Endothelial cell of umbilical vein (primary cell): ENCODE data around the gene MRPS34. TPM values are rescaled to one million over a fixed set of nuclear protein-coding genes. Genes with fewer than 3 reads are reported as not detected.

Experiments used
- BruUV-seq: library from RNA; stranded (reverse); fragments of 400-500 nt; replicated peaks from 2 replicates; lab custom pipeline; 2021; lab: Mats Ljungman, UMichigan
- CTCF ChIA-PET: fragments of 300-600, 350-600 bp; sonication (Branson Sonifier 250); formaldehyde crosslinking; loops from one replicate; lab custom pipeline; 2021; ENCODE audit warnings: antibody characterized with exemption, inconsistent platforms; lab: Charles Lee
- POLR2A ChIA-PET: fragments of 300-600, 350-600 bp; sonication (Branson Sonifier 250); formaldehyde crosslinking; loops from one replicate; lab custom pipeline; 2021; ENCODE audit warnings: antibody characterized with exemption, inconsistent platforms; lab: Charles Lee
- DNase-seq: peaks from one replicate; pipeline ENCODE4 v3.0.0-alpha.2; 2011; ENCODE audit warnings: low read depth, low spot score
- FAIRE-seq: peaks from 2 replicates; lab custom pipeline; 2011; peaks lifted over from hg19 to GRCh38; lab: Jason Lieb, UNC
- H2AFZ ChIP-seq: 2 replicates; pipeline ENCODE4 v1.6.0; 2012; ENCODE audit warnings: low read depth, low read length, control low read depth, inconsistent platforms
- H3K27ac ChIP-seq: 2 replicates; pipeline ENCODE4 v1.5.1; 2011; ENCODE audit warnings: low read depth, mild to moderate bottlenecking, control low read depth, low read length, moderate library complexity; ENCODE audit not compliant: insufficient read depth
- H3K27me3 ChIP-seq, 2 experiments: 2 replicates each; pipeline versions ENCODE4 v1.6.0 to v1.6.1; 2011; ENCODE audit warnings: low read length in 2 of 2, mixed read lengths in 1 of 2; ENCODE audit not compliant: control insufficient read depth in 2 of 2, insufficient read depth in 2 of 2
- H3K36me3 ChIP-seq, 2 experiments: 2 replicates in 1 of 2; 3 replicates in 1 of 2; pipeline ENCODE4 v1.5.1; 2011; ENCODE audit warnings: low read length in 2 of 2, mild to moderate bottlenecking in 1 of 2, moderate library complexity in 1 of 2; ENCODE audit not compliant: control insufficient read depth in 2 of 2, insufficient read depth in 2 of 2; ENCODE audit errors: extremely low read depth in 1 of 2
- H3K4me1 ChIP-seq: 3 replicates; pipeline ENCODE4 v1.5.1; 2011; ENCODE audit warnings: mild to moderate bottlenecking, low read length; ENCODE audit not compliant: control insufficient read depth, insufficient read depth; ENCODE audit errors: extremely low read depth
- H3K4me2 ChIP-seq: 2 replicates; pipeline ENCODE4 v1.6.1; 2011; ENCODE audit warnings: low read length, control low read depth, mixed read lengths; ENCODE audit not compliant: insufficient read depth
- H3K4me3 ChIP-seq, 3 experiments: fragments of 200-600 bp in 1 of 3; sonication (generic), shearing (Covaris generic) in 1 of 3; replicated peaks in 1 of 3; 2 replicates each; pipeline ENCODE4 v1.5.1; 2011 to 2016; ENCODE audit warnings: control low read depth in 3 of 3, low read length in 3 of 3, mild to moderate bottlenecking in 2 of 3, inconsistent platforms in 1 of 3, low read depth in 1 of 3, moderate library complexity in 1 of 3; ENCODE audit not compliant: insufficient read depth in 1 of 3
- H3K79me2 ChIP-seq: 2 replicates; pipeline ENCODE4 v1.6.0; 2012; ENCODE audit warnings: low read length, inconsistent platforms; ENCODE audit not compliant: control insufficient read depth, insufficient read depth
- H3K9ac ChIP-seq: replicated peaks from 2 replicates; pipeline ENCODE3; 2011; ENCODE audit warnings: low read length, control low read depth; ENCODE audit not compliant: insufficient read depth; ENCODE audit errors: extremely low read depth
- H3K9me1 ChIP-seq: replicated peaks from 3 replicates; pipeline ENCODE4 v1.6.0; 2011; ENCODE audit warnings: mild to moderate bottlenecking, low read length; ENCODE audit not compliant: control insufficient read depth, insufficient read depth; ENCODE audit errors: extremely low read depth
- H3K9me3 ChIP-seq: replicated peaks from 2 replicates; pipeline ENCODE4 v1.5.1; 2012; ENCODE audit warnings: low read length, inconsistent platforms; ENCODE audit not compliant: control insufficient read depth, insufficient read depth
- H4K20me1 ChIP-seq: replicated peaks from 2 replicates; pipeline ENCODE3; 2011; ENCODE audit warnings: mild to moderate bottlenecking, low read length; ENCODE audit not compliant: control insufficient read depth, insufficient read depth; ENCODE audit errors: extremely low read depth
- CTCF ChIP-seq, 2 donors: IDR thresholded peaks; 1 replicate in 1 of 2; 2 replicates in 1 of 2; pipeline ENCODE4 v1.5.1; 2011; ENCODE audit warnings: low read length in 2 of 2, mild to moderate bottlenecking in 2 of 2, moderate library complexity in 2 of 2, control low read depth in 1 of 2, inconsistent platforms in 1 of 2, low read depth in 1 of 2; ENCODE audit not compliant: insufficient read depth in 1 of 2; ENCODE audit errors: extremely low read depth in 1 of 2
- EZH2 ChIP-seq: IDR thresholded peaks from 2 replicates; pipeline ENCODE4 v1.6.1; 2012; ENCODE audit warnings: borderline replicate concordance, low read depth, mild to moderate bottlenecking, moderate library complexity, low read length, inconsistent platforms; ENCODE audit not compliant: severe bottlenecking
- FOS ChIP-seq: IDR thresholded peaks from 2 replicates; pipeline ENCODE4 v1.6.1; 2011; ENCODE audit warnings: mild to moderate bottlenecking, low read length, moderate library complexity, borderline replicate concordance; ENCODE audit not compliant: insufficient read depth
- GATA2 ChIP-seq: IDR thresholded peaks from 2 replicates; pipeline ENCODE4 v1.7.0; 2011; ENCODE audit warnings: low read depth, mild to moderate bottlenecking, moderate library complexity, mixed read lengths, low read length; ENCODE audit not compliant: insufficient read length, insufficient read depth
- JUN ChIP-seq: IDR thresholded peaks from 2 replicates; pipeline ENCODE4 v1.6.1; 2011; ENCODE audit warnings: borderline replicate concordance, low read depth; ENCODE audit not compliant: insufficient read length, insufficient read depth
- MAX ChIP-seq: IDR thresholded peaks from 2 replicates; pipeline ENCODE4 v1.6.1; 2011; ENCODE audit not compliant: insufficient read depth, insufficient read length
- MYC ChIP-seq: IDR thresholded peaks from one replicate; pipeline ENCODE4 v1.6.1; 2011; ENCODE audit warnings: mild to moderate bottlenecking, low read depth, low read length
- POLR2A ChIP-seq: IDR thresholded peaks from 2 replicates; pipeline ENCODE4 v1.6.1; 2012; ENCODE audit warnings: low read depth, mild to moderate bottlenecking, control low read depth, low read length
- POLR2AphosphoS5 ChIP-seq: IDR thresholded peaks from 2 replicates; pipeline ENCODE4 v1.6.1; 2012; ENCODE audit warnings: low read depth, mild to moderate bottlenecking, control low read depth, low read length, moderate library complexity; ENCODE audit not compliant: insufficient read depth
- dilution Hi-C: fragments of 300-500 bp; cut with MboI; formaldehyde crosslinking; loops from one replicate; pipeline ENCODE4 v1.15.0; 2019; ENCODE audit warnings: low sequenced_read_pairs; ENCODE audit not compliant: extremely low pct_ligation_motif_present
- intact Hi-C: fragments of 100-400 bp; cut with micrococcal nuclease; formaldehyde crosslinking; loops from one replicate; pipeline ENCODE4 v1.10.0; 2022
- polyA plus RNA-seq, 4 experiments: library from polyadenylated mRNA; depleted of rRNA in 3 of 4; stranded (reverse) in 3 of 4; unstranded in 1 of 4; fragments of >200 nt; gene quantifications; 2 replicates each; pipeline versions ENCODE4 v1.2.1 to v1.2.3, GENCODE V29; 2011 to 2012; ENCODE audit warnings: missing spikeins in 1 of 4
- total RNA-seq: library from RNA; stranded (reverse); gene quantifications from 2 replicates; pipeline ENCODE4 v1.2.3, GENCODE V29; 2021

MRPS34 gene
- total and polyA plus RNA-seq, 2 donors (not counting 3 experiments of a cell fraction or from before 2014, with no cell fraction given), result 82.1 to 102 TPM

GRCh38 chr16:1768061-1768766, 4.7 kb downstream of the MRPS34 start:
- H3K4me2 ChIP-seq, result no peak overlapping the region
- DNase-seq (no peak), FAIRE-seq (no peak)
- no peaks in the 10 kb centered on the region for H3K9me1 ChIP-seq
- no peaks in the 10 kb centered on the region for H4K20me1 ChIP-seq
- TF ChIP-seq EZH2 (no peak), FOS (no peak), JUN (no peak), POLR2A (no peak), GATA2 (no peak), POLR2AphosphoS5 (no peak), CTCF (IDR thresholded peaks at IDR 0.05; ENCODE audit: extremely low read depth in 1 of 2, insufficient read depth in 1 of 2, low read depth in 1 of 2, low read length in 2 of 2) (no peak), MAX (no peak), MYC (no peak)
- dilution Hi-C loops, result no loop called here
- H3K4me3 ChIP-seq, result no peak overlapping the region
- POLR2A ChIA-PET, result no interaction called here
- H3K4me1 ChIP-seq, result peaks cover 11% of the 10 kb centered on the region
- H3K9ac ChIP-seq, result no peak overlapping the region
- H3K79me2 ChIP-seq, result peaks cover 6% of the 10 kb centered on the region
- H2AFZ ChIP-seq, result no peak overlapping the region
- H3K27ac ChIP-seq, result no peak overlapping the region
- peaks cover 3 to 40% of the 10 kb centered on the region in 2 experiments for H3K36me3 ChIP-seq
- intact Hi-C loops, result no loop called here
- no peaks in the 10 kb centered on the region for H3K27me3 ChIP-seq
- no peaks in the 10 kb centered on the region for H3K9me3 ChIP-seq
- CTCF ChIA-PET, result interaction anchor here (1.3 kb wide), 1 partner anchor 62 kb away, joined by 3 read pairs; the partner anchor contains the start of gene MAPK8IP3
- no TSS peak for BruUV-seq
